Spleen (tissue), 7 donors: ENCODE results near the gene KCNMB2.

Experiments
- POLR2A ChIP-seq, 3 donors: fragments of 450-650 bp; IDR thresholded peaks; one replicate each; pipeline ENCODE4 v1.5.1; 2017; ENCODE audit warnings: antibody characterized with exemption in 3 of 3, mild to moderate bottlenecking in 1 of 3
- TF ChIP-seq, protein P1 (sequence below), 11 experiments: fragments of 200-600 bp in 7 of 11; fragments of 450-650 bp in 4 of 11; sonication (generic) in 4 of 11; IDR thresholded peaks in 8 of 11; conservative IDR thresholded peaks in 3 of 11; 1 replicate in 7 of 11; 2 replicates in 4 of 11; pipeline versions ENCODE4 v1.4.0 to v1.8.0; 2016 to 2021; ENCODE audit warnings: antibody characterized with exemption in 11 of 11, inconsistent platforms in 4 of 11, mild to moderate bottlenecking in 1 of 11
- donor health status: DM: no; HTN: no; CAD: no; lungs with moderate emphysema.
- donor health status: DM: no; HTN: no; CAD: no.
- donor health status: DM: no; HTN: no; CAD: no.

DNA sequence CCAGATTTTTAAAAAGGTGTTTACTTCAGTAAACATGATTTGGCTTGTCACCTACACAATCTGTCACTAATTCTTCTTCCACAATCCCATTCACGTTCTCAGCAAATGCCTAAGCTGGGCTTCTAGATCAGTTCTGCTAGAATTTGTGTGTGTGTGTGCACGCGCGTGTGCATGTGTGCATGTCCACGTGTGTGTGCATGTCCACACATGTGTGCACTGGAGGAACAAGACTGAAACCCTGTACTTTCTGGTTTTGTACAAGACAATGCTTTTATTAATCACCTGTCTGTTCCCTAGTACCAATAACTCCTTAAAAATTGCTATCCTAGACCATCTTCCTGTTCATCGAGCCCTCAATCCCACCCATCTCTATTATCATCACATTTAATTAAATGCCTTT lies 229.2 kb downstream of the KCNMB2 start:
- TF ChIP-seq, protein P1, sequence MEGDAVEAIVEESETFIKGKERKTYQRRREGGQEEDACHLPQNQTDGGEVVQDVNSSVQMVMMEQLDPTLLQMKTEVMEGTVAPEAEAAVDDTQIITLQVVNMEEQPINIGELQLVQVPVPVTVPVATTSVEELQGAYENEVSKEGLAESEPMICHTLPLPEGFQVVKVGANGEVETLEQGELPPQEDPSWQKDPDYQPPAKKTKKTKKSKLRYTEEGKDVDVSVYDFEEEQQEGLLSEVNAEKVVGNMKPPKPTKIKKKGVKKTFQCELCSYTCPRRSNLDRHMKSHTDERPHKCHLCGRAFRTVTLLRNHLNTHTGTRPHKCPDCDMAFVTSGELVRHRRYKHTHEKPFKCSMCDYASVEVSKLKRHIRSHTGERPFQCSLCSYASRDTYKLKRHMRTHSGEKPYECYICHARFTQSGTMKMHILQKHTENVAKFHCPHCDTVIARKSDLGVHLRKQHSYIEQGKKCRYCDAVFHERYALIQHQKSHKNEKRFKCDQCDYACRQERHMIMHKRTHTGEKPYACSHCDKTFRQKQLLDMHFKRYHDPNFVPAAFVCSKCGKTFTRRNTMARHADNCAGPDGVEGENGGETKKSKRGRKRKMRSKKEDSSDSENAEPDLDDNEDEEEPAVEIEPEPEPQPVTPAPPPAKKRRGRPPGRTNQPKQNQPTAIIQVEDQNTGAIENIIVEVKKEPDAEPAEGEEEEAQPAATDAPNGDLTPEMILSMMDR (IDR thresholded peaks at IDR 0.05 in 8 of 11, conservative IDR thresholded peaks at IDR 0.05 in 3 of 11): no peak
- no peak for TF ChIP-seq POLR2A (IDR thresholded peaks at IDR 0.05)
